Endothelial cell of umbilical vein (primary cell): ENCODE data around the gene HS3ST3A1. TPM values are rescaled to one million over a fixed set of nuclear protein-coding genes. Genes with fewer than 3 reads are reported as not detected.

Experiments
- BruUV-seq: library from RNA; stranded (reverse); fragments of 400-500 nt; replicated peaks from 2 replicates; lab custom pipeline; 2021; lab: Mats Ljungman, UMichigan
- CTCF ChIA-PET: fragments of 300-600, 350-600 bp; sonication (Branson Sonifier 250); formaldehyde crosslinking; loops from one replicate; lab custom pipeline; 2021; ENCODE audit warnings: antibody characterized with exemption, inconsistent platforms; lab: Charles Lee
- POLR2A ChIA-PET: fragments of 300-600, 350-600 bp; sonication (Branson Sonifier 250); formaldehyde crosslinking; loops from one replicate; lab custom pipeline; 2021; ENCODE audit warnings: antibody characterized with exemption, inconsistent platforms; lab: Charles Lee
- DNase-seq: peaks from one replicate; pipeline ENCODE4 v3.0.0-alpha.2; 2011; ENCODE audit warnings: low read depth, low spot score
- FAIRE-seq: peaks from 2 replicates; lab custom pipeline; 2011; peaks lifted over from hg19 to GRCh38; lab: Jason Lieb, UNC
- H2AFZ ChIP-seq: 2 replicates; pipeline ENCODE4 v1.6.0; 2012; ENCODE audit warnings: low read depth, low read length, control low read depth, inconsistent platforms
- H3K27ac ChIP-seq: 2 replicates; pipeline ENCODE4 v1.5.1; 2011; ENCODE audit warnings: low read depth, mild to moderate bottlenecking, control low read depth, low read length, moderate library complexity; ENCODE audit not compliant: insufficient read depth
- H3K27me3 ChIP-seq, 2 experiments: 2 replicates each; pipeline versions ENCODE4 v1.6.0 to v1.6.1; 2011; ENCODE audit warnings: low read length in 2 of 2, mixed read lengths in 1 of 2; ENCODE audit not compliant: control insufficient read depth in 2 of 2, insufficient read depth in 2 of 2
- H3K36me3 ChIP-seq, 2 experiments: 2 replicates in 1 of 2; 3 replicates in 1 of 2; pipeline ENCODE4 v1.5.1; 2011; ENCODE audit warnings: low read length in 2 of 2, mild to moderate bottlenecking in 1 of 2, moderate library complexity in 1 of 2; ENCODE audit not compliant: control insufficient read depth in 2 of 2, insufficient read depth in 2 of 2; ENCODE audit errors: extremely low read depth in 1 of 2
- H3K4me1 ChIP-seq: 3 replicates; pipeline ENCODE4 v1.5.1; 2011; ENCODE audit warnings: mild to moderate bottlenecking, low read length; ENCODE audit not compliant: control insufficient read depth, insufficient read depth; ENCODE audit errors: extremely low read depth
- H3K4me2 ChIP-seq: 2 replicates; pipeline ENCODE4 v1.6.1; 2011; ENCODE audit warnings: low read length, control low read depth, mixed read lengths; ENCODE audit not compliant: insufficient read depth
- H3K4me3 ChIP-seq, 3 experiments: fragments of 200-600 bp in 1 of 3; sonication (generic), shearing (Covaris generic) in 1 of 3; replicated peaks in 1 of 3; 2 replicates each; pipeline ENCODE4 v1.5.1; 2011 to 2016; ENCODE audit warnings: control low read depth in 3 of 3, low read length in 3 of 3, mild to moderate bottlenecking in 2 of 3, inconsistent platforms in 1 of 3, low read depth in 1 of 3, moderate library complexity in 1 of 3; ENCODE audit not compliant: insufficient read depth in 1 of 3
- H3K79me2 ChIP-seq: 2 replicates; pipeline ENCODE4 v1.6.0; 2012; ENCODE audit warnings: low read length, inconsistent platforms; ENCODE audit not compliant: control insufficient read depth, insufficient read depth
- H3K9ac ChIP-seq: replicated peaks from 2 replicates; pipeline ENCODE3; 2011; ENCODE audit warnings: low read length, control low read depth; ENCODE audit not compliant: insufficient read depth; ENCODE audit errors: extremely low read depth
- H3K9me1 ChIP-seq: replicated peaks from 3 replicates; pipeline ENCODE4 v1.6.0; 2011; ENCODE audit warnings: mild to moderate bottlenecking, low read length; ENCODE audit not compliant: control insufficient read depth, insufficient read depth; ENCODE audit errors: extremely low read depth
- H3K9me3 ChIP-seq: replicated peaks from 2 replicates; pipeline ENCODE4 v1.5.1; 2012; ENCODE audit warnings: low read length, inconsistent platforms; ENCODE audit not compliant: control insufficient read depth, insufficient read depth
- H4K20me1 ChIP-seq: replicated peaks from 2 replicates; pipeline ENCODE3; 2011; ENCODE audit warnings: mild to moderate bottlenecking, low read length; ENCODE audit not compliant: control insufficient read depth, insufficient read depth; ENCODE audit errors: extremely low read depth
- CTCF ChIP-seq, 2 donors: IDR thresholded peaks; 1 replicate in 1 of 2; 2 replicates in 1 of 2; pipeline ENCODE4 v1.5.1; 2011; ENCODE audit warnings: low read length in 2 of 2, mild to moderate bottlenecking in 2 of 2, moderate library complexity in 2 of 2, control low read depth in 1 of 2, inconsistent platforms in 1 of 2, low read depth in 1 of 2; ENCODE audit not compliant: insufficient read depth in 1 of 2; ENCODE audit errors: extremely low read depth in 1 of 2
- EZH2 ChIP-seq: IDR thresholded peaks from 2 replicates; pipeline ENCODE4 v1.6.1; 2012; ENCODE audit warnings: borderline replicate concordance, low read depth, mild to moderate bottlenecking, moderate library complexity, low read length, inconsistent platforms; ENCODE audit not compliant: severe bottlenecking
- FOS ChIP-seq: IDR thresholded peaks from 2 replicates; pipeline ENCODE4 v1.6.1; 2011; ENCODE audit warnings: mild to moderate bottlenecking, low read length, moderate library complexity, borderline replicate concordance; ENCODE audit not compliant: insufficient read depth
- GATA2 ChIP-seq: IDR thresholded peaks from 2 replicates; pipeline ENCODE4 v1.7.0; 2011; ENCODE audit warnings: low read depth, mild to moderate bottlenecking, moderate library complexity, mixed read lengths, low read length; ENCODE audit not compliant: insufficient read length, insufficient read depth
- JUN ChIP-seq: IDR thresholded peaks from 2 replicates; pipeline ENCODE4 v1.6.1; 2011; ENCODE audit warnings: borderline replicate concordance, low read depth; ENCODE audit not compliant: insufficient read length, insufficient read depth
- MAX ChIP-seq: IDR thresholded peaks from 2 replicates; pipeline ENCODE4 v1.6.1; 2011; ENCODE audit not compliant: insufficient read depth, insufficient read length
- MYC ChIP-seq: IDR thresholded peaks from one replicate; pipeline ENCODE4 v1.6.1; 2011; ENCODE audit warnings: mild to moderate bottlenecking, low read depth, low read length
- POLR2AphosphoS5 ChIP-seq: IDR thresholded peaks from 2 replicates; pipeline ENCODE4 v1.6.1; 2012; ENCODE audit warnings: low read depth, mild to moderate bottlenecking, control low read depth, low read length, moderate library complexity; ENCODE audit not compliant: insufficient read depth
- dilution Hi-C: fragments of 300-500 bp; cut with MboI; formaldehyde crosslinking; loops from one replicate; pipeline ENCODE4 v1.15.0; 2019; ENCODE audit warnings: low sequenced_read_pairs; ENCODE audit not compliant: extremely low pct_ligation_motif_present
- intact Hi-C: fragments of 100-400 bp; cut with micrococcal nuclease; formaldehyde crosslinking; loops from one replicate; pipeline ENCODE4 v1.10.0; 2022
- polyA plus RNA-seq, 4 experiments: library from polyadenylated mRNA; depleted of rRNA in 3 of 4; stranded (reverse) in 3 of 4; unstranded in 1 of 4; fragments of >200 nt; gene quantifications; 2 replicates each; pipeline versions ENCODE4 v1.2.1 to v1.2.3, GENCODE V29; 2011 to 2012; ENCODE audit warnings: missing spikeins in 1 of 4
- total RNA-seq: library from RNA; stranded (reverse); gene quantifications from 2 replicates; pipeline ENCODE4 v1.2.3, GENCODE V29; 2021

Gene HS3ST3A1
- total and polyA plus RNA-seq, 2 donors (not counting 3 experiments of a cell fraction or from before 2014, with no cell fraction given) = not detected

GRCh38 chr17:13545941-13546340 lies 55.8 kb downstream of the HS3ST3A1 start:
- Histone ChIP-seq H3K79me2 (no peaks in the 10 kb centered on the region), H3K4me3 (no peak overlapping the region), H3K9me3 (no peaks in the 10 kb centered on the region), H3K27me3 (no peaks in the 10 kb centered on the region), H4K20me1 (no peaks in the 10 kb centered on the region), H3K4me1 (no peaks in the 10 kb centered on the region), H3K36me3 (no peaks in the 10 kb centered on the region), H3K4me2 (no peak overlapping the region), H3K27ac (no peak overlapping the region), H2AFZ (no peak overlapping the region), H3K9ac (no peak overlapping the region), H3K9me1 (no peaks in the 10 kb centered on the region)
- ChIA-PET POLR2A (no interaction called here), CTCF (no interaction called here)
- TF ChIP-seq POLR2AphosphoS5 (no peak), JUN (no peak), CTCF (IDR thresholded peaks at IDR 0.05; ENCODE audit: extremely low read depth in 1 of 2, insufficient read depth in 1 of 2, low read depth in 1 of 2, low read length in 2 of 2) (no peak), EZH2 (no peak), MYC (no peak), FOS (no peak), MAX (no peak), GATA2 (no peak)
- BruUV-seq = no TSS peak
- FAIRE-seq = no peak
- intact Hi-C loops (no loop called here), dilution Hi-C loops (no loop called here)
- no peak for DNase-seq
